IPS DF 19.7 (cell line): Measurements from ENCODE around the gene RAX.

Experiments
- DNase-seq: peaks from one replicate; pipeline ENCODE4 v3.0.0-alpha.2; 2013; ENCODE audit warnings: low read depth, low spot score

RAX gene

DNA sequence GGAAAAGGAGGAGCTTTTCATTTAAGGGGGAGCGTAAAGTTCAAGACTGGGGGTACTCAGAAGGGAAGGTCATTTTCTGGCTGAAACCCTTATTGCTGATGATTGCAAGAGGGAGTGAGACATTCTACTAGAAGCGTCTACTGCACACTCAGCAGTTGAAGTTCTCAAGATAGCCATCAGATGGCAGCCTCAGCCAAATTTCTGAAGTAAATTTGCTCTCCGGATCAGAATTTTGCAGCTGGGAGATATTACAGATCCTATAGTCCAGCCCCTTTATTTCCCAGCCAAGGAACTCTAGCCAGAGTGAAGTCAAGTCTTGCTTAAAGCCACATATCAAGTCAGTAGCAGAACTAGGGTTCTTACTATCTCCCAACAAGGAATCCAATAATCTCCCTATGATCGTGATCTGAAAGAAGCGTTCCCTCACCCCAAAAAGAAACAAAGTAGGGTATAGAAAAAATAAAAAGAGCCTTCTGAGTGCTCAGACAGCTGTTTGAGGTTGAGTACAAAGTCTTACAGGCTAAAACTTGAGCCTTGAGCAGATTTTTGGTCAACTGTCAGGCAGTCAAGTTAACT, 24.0 kb downstream of the RAX start:
- no peak for DNase-seq

- no peak for DNase-seq
These were observed 26.5 kb downstream of the RAX start for GRCh38 chr18:59246796-59247195.

DNA sequence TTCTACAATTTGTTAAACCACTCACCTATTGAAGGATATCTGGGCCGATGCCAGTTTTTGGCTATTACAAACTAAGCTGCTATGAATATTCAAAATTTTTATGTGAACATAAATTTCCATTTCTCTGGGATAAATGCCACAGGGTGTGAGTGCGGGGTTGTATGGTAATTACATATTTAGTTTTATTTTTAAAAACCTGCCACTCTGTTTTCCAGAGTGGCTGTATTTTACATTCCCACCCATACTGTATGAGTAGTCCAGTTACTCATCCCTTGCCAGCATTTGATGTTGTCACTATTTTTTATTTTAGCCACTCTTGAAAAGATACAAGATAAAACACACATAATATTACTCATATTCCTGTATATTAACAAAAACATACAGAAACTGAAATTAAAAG, 30.3 kb downstream of the RAX start:
- DNase-seq, result no peak

DNA sequence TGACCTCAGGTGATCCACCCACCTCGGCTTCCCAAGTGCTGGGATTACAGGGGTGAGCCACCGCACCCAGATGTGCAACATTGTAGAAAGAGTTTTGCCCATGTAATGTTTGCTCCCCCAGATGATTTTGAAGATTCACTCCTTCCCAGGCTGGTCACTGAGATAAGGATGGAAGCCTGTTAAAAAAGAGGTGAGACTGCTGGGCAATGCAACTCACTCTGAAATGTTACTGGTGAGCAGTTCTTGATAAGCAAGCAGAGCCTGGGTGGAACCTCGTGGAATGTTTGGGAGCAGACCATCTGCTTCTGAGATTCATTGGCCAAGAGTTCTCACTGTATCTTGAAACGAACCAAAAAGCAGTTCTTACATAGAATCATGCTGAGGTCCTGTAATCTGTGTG, 33.6 kb downstream of the RAX start:
- DNase-seq, result no peak

DNA sequence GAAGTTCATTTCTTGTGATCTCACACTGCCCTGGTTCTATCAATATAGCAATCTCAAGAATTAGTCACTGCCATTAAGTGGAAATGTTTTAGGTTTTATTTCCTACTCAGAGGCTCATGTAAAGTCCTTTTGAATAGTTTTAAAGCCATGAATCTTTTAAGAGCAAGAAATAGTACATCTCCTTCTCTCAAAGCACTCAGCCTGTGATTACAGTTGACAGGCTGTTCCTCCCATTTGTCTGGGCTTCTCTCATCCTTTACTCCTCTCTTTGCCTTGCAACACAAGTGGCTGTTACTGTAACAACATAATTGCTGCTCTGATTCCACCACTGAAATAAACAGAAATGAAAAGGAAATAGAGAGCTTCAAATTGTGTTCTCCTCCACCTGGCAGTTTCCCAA, 34.9 kb downstream of the RAX start:
- no peak for DNase-seq

GRCh38 chr18:59233017-59233410, 40.2 kb downstream of the RAX start:
- no peak for DNase-seq

GRCh38 chr18:59232309-59233016, 40.8 kb downstream of the RAX start:
- peak; percentile 52 for DNase-seq

DNA sequence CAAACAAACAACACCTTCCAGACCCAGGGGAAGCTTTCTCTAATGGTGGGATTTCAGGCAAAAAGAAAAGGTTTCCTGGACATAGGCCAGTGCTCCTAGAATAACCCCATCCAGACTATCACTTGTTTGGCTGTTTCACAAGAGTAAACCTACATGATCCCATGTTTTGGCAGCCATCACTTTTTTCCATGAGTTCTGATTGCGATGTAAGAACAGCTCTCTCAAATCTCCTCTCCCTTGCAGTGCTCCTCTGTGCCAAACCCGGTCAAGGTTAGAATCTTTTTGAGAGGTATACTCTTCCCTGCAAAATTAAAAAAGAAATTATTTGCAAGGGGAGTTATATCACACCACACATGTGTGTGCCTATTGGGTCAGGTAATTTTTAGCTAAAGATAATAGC, 41.4 kb downstream of the RAX start:
- DNase-seq, result no peak

- no peak for DNase-seq
These were observed 42.1 kb downstream of the RAX start for GRCh38 chr18:59231114-59231513.

DNA sequence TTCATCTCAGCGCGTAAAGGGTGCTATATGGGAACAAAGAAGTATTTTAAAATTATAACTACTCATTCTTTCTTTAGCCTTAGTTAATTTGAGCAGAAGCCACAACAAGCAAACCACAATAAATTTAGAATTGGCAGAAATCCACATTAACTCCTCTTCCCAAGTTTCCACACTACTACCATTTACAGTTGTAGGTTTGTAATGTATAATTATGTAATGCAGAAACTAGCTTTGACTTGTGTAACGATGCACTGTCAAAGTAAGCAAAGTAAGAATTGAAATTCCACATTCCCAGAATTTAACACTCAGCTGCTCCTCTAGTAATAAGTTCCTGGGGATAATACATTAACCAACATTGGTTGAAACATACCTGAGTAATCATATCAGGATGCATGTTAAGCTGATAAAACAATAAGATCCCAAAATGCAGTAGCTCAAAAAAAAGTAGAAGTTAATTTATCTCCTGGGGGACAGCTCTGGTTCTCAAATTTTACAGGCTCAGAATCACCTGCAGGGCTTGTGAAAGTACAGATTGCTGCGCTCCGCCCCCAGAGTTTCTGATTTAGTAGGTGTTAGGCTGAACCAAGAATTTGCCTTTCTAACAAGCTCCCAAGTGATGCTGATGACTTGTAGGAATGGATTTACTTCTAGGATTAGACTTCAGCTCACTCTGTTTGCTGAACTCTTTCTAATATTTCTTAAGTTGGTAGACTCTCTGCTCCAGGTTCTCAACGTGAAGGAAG, 43.4 kb downstream of the RAX start:
- DNase-seq, result no peak

DNA sequence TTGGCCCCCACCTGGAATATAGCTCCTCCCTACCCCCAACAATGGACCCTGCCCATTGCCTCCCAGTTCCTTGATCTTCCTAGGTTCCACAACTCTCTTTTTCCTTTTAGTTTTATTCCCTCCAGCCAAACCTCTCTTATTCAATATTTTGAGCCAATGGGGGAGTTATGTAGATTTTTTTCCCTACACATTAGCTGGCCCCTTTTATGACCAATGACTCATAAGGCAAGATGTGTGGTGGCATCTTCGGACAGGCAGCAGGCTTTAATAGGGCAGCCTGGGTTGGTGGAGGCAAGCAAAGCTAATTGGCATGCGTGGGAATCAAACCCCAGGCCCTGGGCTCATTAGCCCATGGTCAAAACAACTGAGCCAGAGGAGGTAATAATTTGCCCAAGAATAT, 44.1 kb downstream of the RAX start:
- no peak for DNase-seq

DNA sequence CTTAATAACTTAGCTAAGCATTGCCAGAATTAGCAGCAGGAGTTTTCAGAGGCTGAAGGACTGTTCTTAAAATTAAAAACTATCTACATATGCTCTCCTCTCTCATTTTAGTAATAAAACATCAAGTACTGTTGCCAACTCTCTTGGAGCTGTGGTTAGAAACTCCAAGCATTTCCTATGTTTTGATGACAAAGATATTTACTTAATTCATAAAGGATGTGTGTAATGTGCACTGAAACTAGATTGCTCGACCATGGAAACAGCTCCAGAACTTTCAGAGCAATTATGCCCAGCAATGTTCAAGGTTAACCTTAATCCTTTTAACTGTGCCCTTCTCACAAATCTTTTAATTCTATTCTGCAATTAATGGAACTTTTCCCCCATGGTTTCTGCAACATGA, 44.9 kb downstream of the RAX start:
- DNase-seq, result no peak

DNA sequence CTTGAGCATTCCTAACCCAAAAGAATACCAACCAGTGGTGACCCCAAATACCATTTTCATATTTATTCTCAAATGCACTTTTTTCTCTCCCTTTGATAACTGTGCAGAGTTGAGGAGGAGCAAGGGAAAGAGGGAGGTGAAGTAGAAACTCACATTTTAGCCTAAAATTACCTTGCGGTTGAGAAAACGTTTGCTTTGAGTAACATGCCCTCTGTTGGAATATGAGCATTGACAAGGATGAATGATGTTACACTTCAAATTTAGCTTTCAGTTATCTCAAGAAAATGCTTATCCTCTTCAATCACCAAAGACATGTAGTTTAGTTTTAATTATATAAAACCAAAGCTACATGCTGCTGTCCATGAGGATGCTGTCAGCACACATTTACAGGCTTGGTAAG, 50.9 kb downstream of the RAX start:
- DNase-seq, result no peak

- no peak for DNase-seq
These were observed 52.2 kb downstream of the RAX start for GRCh38 chr18:59220784-59221765.

DNA sequence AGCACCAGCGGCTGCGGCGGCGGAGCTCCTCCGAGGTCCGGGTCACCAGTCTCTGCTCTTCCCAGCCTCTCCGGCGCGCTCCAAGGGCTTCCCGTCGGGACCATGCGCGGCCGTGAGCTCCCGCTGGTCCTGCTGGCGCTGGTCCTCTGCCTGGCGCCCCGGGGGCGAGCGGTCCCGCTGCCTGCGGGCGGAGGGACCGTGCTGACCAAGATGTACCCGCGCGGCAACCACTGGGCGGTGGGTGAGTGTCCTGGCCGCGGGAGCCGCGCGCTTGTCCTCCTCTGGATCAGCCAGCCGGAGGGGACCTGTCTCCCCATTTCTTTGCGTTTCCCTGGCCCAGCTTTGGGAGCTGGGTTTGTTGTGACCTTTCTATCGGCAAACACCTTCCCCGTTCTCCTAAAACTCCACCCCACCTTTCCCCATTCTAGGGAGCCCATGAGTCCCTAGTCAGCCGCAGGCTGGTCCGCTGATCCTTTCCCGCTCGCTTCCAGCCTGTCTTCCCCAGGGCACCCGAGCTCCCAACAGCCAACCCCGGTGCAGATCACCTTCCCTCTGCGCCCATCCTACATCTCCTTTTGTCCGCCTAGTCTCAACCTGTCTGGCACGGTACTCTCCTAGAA, 53.0 kb downstream of the RAX start:
- no peak for DNase-seq

DNA sequence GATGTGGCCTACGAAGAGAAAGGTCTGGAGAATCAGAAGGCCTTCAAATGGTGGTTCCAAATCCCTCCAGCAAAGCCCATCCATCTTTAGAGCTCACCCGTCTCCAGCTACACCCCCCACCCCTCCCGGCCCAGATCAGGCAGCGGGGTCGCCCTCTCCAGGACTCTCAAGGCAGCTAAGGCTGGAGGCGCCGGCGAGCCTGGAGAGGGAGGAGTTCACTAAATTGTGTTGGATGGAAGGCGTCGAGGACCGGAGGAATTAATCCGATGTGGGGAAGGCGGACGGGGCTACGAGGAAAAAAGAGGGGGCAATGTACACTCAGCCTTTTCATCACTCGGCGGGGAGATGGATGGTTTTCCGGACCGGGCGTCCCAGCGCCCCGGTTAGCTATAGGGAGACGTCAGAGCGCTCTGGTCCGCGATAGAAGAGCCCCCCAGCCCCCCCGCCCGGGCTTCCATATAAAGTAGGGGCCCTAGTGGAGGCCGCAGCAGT, 53.5 kb downstream of the RAX start, which contains the start of gene GRP:
TSS of gene GRP (plus strand) at position 487 of the 492 bp plus-strand sequence. CDS start 108 bp downstream, outside the sequence.
- no peak for DNase-seq

DNA sequence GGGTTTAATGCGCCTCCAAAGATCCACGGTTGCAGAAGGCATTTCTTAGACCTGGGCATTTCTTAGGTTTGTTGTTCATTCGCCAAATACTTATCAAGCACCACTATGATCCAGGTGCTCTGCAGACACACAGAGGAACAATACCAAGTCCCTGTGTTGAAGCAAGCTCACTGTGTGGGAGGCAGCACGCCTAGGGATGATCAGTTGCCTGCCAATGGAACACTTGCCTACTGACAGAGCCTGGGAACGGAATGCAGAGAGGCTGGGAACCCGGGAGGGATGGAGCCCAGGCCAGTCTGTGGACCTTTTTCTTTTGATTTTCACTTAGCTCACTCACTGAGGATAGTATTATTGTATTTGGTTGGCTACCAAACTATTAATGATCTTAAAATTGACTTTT, 55.2 kb downstream of the RAX start:
- no peak for DNase-seq
